GM23338 (cell line): Measurements from ENCODE around the gene ERC1.

ENCODE experiments used
- CREB1 ChIP-seq: fragments of 250-450 bp; sonication (Bioruptor Pico); IDR thresholded peaks from 2 replicates; pipeline ENCODE4 v1.5.0; 2020; ENCODE audit warnings: low read depth, mild to moderate bottlenecking, moderate library complexity
- EZH2 ChIP-seq: fragments of 200-600 bp; sonication (generic); IDR thresholded peaks from one replicate; pipeline ENCODE4 v1.8.0; 2017; ENCODE audit warnings: antibody characterized with exemption, mild to moderate bottlenecking, low read depth; ENCODE audit not compliant: unreplicated experiment
- EZH2phosphoT487 ChIP-seq: fragments of 200-600 bp; sonication (generic); IDR thresholded peaks from one replicate; pipeline ENCODE4 v1.8.1; 2018; ENCODE audit warnings: antibody characterized with exemption; ENCODE audit not compliant: unreplicated experiment
- JUNB ChIP-seq: IDR thresholded peaks from one replicate; pipeline ENCODE4 v1.6.1; 2016; ENCODE audit warnings: antibody characterized with exemption; ENCODE audit not compliant: unreplicated experiment
- NANOG ChIP-seq: IDR thresholded peaks from 2 replicates; pipeline ENCODE4 v1.6.1; 2016; ENCODE audit warnings: antibody characterized with exemption, borderline replicate concordance
- POLR2AphosphoS5 ChIP-seq: IDR thresholded peaks from 2 replicates; pipeline ENCODE4 v1.6.1; 2016; ENCODE audit warnings: antibody characterized with exemption, low read depth
- STAT1 ChIP-seq: IDR thresholded peaks from one replicate; pipeline ENCODE4 v1.6.1; 2016; ENCODE audit warnings: antibody characterized with exemption; ENCODE audit not compliant: unreplicated experiment
- ZNF114 ChIP-seq: fragments of 250-450 bp; sonication (Bioruptor Pico); IDR thresholded peaks from 2 replicates; pipeline ENCODE4 v1.5.0; 2020; ENCODE audit warnings: mild to moderate bottlenecking, moderate library complexity
- TF ChIP-seq, protein P1 (sequence below), 2 experiments: fragments of 200-600 bp in 1 of 2; sonication (generic) in 1 of 2; conservative IDR thresholded peaks; 2 replicates each; pipeline versions ENCODE4 v1.5.1 to v1.6.1; 2016 to 2017; ENCODE audit warnings: antibody characterized with exemption in 2 of 2, low read depth in 2 of 2, mild to moderate bottlenecking in 2 of 2, moderate library complexity in 1 of 2
- TF ChIP-seq, protein P2 (sequence below): IDR thresholded peaks from 2 replicates; pipeline ENCODE4 v1.6.1; 2016; ENCODE audit warnings: antibody characterized with exemption
- TF ChIP-seq, protein P3 (sequence below): IDR thresholded peaks from one replicate; pipeline ENCODE4 v1.6.1; 2018; ENCODE audit warnings: antibody characterized with exemption; ENCODE audit not compliant: unreplicated experiment

DNA sequence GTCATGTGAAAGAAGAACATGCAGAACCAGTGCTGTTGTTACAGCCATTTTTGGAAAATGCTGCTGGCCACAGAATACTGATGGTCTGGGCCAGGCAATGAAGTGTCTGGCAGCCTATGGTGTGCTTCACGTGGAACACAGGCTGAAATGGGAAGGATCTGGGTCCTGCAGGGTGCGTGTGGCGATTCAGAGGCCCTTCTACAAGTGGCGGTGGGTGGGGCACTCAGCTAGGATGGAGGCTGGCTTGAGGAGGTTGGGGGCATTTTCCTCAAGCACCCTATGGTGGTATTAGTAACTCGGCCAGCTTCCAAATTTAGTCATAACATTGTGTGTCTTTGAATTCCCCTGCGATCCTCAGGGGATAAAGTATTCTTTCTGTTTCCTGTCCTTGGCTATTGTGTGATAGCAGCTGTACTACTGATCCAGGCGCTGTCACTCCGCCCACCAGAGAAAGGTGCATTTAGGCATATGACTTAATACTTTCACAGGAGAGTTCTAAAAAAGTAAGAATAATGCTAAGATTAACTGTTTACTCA, 32.4 kb upstream of the ERC1 start:
- TF ChIP-seq, protein P1, sequence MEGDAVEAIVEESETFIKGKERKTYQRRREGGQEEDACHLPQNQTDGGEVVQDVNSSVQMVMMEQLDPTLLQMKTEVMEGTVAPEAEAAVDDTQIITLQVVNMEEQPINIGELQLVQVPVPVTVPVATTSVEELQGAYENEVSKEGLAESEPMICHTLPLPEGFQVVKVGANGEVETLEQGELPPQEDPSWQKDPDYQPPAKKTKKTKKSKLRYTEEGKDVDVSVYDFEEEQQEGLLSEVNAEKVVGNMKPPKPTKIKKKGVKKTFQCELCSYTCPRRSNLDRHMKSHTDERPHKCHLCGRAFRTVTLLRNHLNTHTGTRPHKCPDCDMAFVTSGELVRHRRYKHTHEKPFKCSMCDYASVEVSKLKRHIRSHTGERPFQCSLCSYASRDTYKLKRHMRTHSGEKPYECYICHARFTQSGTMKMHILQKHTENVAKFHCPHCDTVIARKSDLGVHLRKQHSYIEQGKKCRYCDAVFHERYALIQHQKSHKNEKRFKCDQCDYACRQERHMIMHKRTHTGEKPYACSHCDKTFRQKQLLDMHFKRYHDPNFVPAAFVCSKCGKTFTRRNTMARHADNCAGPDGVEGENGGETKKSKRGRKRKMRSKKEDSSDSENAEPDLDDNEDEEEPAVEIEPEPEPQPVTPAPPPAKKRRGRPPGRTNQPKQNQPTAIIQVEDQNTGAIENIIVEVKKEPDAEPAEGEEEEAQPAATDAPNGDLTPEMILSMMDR (conservative IDR thresholded peaks at IDR 0.05; ENCODE audit: low read depth in 2 of 2) = no peak
- TF ChIP-seq, protein P2, sequence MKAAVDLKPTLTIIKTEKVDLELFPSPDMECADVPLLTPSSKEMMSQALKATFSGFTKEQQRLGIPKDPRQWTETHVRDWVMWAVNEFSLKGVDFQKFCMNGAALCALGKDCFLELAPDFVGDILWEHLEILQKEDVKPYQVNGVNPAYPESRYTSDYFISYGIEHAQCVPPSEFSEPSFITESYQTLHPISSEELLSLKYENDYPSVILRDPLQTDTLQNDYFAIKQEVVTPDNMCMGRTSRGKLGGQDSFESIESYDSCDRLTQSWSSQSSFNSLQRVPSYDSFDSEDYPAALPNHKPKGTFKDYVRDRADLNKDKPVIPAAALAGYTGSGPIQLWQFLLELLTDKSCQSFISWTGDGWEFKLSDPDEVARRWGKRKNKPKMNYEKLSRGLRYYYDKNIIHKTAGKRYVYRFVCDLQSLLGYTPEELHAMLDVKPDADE = no peak
- no peak for TF ChIP-seq JUNB
- no peak for TF ChIP-seq EZH2
- TF ChIP-seq, protein P3, sequence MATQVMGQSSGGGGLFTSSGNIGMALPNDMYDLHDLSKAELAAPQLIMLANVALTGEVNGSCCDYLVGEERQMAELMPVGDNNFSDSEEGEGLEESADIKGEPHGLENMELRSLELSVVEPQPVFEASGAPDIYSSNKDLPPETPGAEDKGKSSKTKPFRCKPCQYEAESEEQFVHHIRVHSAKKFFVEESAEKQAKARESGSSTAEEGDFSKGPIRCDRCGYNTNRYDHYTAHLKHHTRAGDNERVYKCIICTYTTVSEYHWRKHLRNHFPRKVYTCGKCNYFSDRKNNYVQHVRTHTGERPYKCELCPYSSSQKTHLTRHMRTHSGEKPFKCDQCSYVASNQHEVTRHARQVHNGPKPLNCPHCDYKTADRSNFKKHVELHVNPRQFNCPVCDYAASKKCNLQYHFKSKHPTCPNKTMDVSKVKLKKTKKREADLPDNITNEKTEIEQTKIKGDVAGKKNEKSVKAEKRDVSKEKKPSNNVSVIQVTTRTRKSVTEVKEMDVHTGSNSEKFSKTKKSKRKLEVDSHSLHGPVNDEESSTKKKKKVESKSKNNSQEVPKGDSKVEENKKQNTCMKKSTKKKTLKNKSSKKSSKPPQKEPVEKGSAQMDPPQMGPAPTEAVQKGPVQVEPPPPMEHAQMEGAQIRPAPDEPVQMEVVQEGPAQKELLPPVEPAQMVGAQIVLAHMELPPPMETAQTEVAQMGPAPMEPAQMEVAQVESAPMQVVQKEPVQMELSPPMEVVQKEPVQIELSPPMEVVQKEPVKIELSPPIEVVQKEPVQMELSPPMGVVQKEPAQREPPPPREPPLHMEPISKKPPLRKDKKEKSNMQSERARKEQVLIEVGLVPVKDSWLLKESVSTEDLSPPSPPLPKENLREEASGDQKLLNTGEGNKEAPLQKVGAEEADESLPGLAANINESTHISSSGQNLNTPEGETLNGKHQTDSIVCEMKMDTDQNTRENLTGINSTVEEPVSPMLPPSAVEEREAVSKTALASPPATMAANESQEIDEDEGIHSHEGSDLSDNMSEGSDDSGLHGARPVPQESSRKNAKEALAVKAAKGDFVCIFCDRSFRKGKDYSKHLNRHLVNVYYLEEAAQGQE = no peak
- TF ChIP-seq EZH2phosphoT487 = no peak
- no peak for TF ChIP-seq POLR2AphosphoS5
- no peak for TF ChIP-seq CREB1 (CRISPR knock-in tag)
- TF ChIP-seq NANOG = no peak
- TF ChIP-seq ZNF114 = no peak
- TF ChIP-seq STAT1 = no peak
